Measurements from ENCODE around the gene EVI2A.

DNA sequence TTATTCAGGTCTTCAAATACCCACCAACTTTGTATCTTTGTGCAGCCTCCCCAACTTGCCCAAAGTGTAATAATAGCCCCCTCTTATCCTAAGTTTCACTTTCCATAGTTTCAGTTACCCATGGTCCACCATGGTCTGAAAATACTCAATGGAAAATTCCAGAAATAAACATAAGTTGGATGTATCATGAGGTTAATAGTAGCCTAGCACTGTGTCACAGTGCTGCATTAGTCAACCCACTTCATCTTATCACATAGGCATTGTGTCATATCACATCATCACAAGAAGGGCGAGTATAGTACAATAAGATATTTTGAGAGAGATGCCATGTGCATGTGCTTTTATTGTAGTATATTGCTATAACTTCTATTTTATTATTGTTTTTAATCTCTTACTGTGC lies 46.3 kb downstream of the EVI2A start:
- TF ChIP-seq, protein P1, sequence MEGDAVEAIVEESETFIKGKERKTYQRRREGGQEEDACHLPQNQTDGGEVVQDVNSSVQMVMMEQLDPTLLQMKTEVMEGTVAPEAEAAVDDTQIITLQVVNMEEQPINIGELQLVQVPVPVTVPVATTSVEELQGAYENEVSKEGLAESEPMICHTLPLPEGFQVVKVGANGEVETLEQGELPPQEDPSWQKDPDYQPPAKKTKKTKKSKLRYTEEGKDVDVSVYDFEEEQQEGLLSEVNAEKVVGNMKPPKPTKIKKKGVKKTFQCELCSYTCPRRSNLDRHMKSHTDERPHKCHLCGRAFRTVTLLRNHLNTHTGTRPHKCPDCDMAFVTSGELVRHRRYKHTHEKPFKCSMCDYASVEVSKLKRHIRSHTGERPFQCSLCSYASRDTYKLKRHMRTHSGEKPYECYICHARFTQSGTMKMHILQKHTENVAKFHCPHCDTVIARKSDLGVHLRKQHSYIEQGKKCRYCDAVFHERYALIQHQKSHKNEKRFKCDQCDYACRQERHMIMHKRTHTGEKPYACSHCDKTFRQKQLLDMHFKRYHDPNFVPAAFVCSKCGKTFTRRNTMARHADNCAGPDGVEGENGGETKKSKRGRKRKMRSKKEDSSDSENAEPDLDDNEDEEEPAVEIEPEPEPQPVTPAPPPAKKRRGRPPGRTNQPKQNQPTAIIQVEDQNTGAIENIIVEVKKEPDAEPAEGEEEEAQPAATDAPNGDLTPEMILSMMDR (IDR thresholded peaks at IDR 0.05; ENCODE audit: low read depth, low read length) = no peak
- TF ChIP-seq EZH2phosphoT487 (IDR thresholded peaks at IDR 0.05; ENCODE audit: low read depth) = no peak

Measured in OCI-LY3 (cell line).